ENCODE results near the gene STK31. TPM values are rescaled to one million over a fixed set of nuclear protein-coding genes. Genes with fewer than 3 reads are reported as not detected.

STK31 gene
- total and polyA plus RNA-seq, 8 donors, result 0.28 to 1.2 (median 0.71) TPM

- H3K9me3 ChIP-seq, result no peaks in the 10 kb centered on the region
- H3K27me3 ChIP-seq, result no peaks in the 10 kb centered on the region
- ATAC-seq, result no peak
- intact Hi-C loops (cut with DNase I), result no loop called here
- no peaks in the 10 kb centered on the region for H3K4me1 ChIP-seq
- no peak for FAIRE-seq
- H3K36me3 ChIP-seq, result no peaks in the 10 kb centered on the region
- H3K4me3 ChIP-seq, result no peak overlapping the region
- H3K27ac ChIP-seq, result no peak overlapping the region
- DNase-seq, result no peak
- no peak for TF ChIP-seq CTCF (IDR thresholded peaks at IDR 0.05)
Measured at GRCh38 chr7:23791721-23792120, 81.7 kb downstream of the STK31 start.

GRCh38 chr7:23802720-23803397 is 92.8 kb downstream of the STK31 start:
- no peak overlapping the region for H3K4me3 ChIP-seq
- no peak for TF ChIP-seq CTCF (IDR thresholded peaks at IDR 0.05)
- DNase-seq (no peak), ATAC-seq (peak in 1 of 4 donors; percentile 38), FAIRE-seq (no peak)
- H3K9me3 ChIP-seq, result no peaks in the 10 kb centered on the region
- 68 to 71% methylated on average over 4 of the region's 4 CpGs for WGBS, 2 donors
- intact Hi-C loops (cut with DNase I), result no loop called here
- no peaks in the 10 kb centered on the region for H3K36me3 ChIP-seq
- no peak overlapping the region for H3K27ac ChIP-seq
- H3K4me1 ChIP-seq, result no peaks in the 10 kb centered on the region
- H3K27me3 ChIP-seq, result no peaks in the 10 kb centered on the region

- Histone ChIP-seq H3K27me3 (no peaks in the 10 kb centered on the region), H3K27ac (no peak overlapping the region), H3K9me3 (no peaks in the 10 kb centered on the region), H3K36me3 (no peaks in the 10 kb centered on the region), H3K4me3 (no peak overlapping the region), H3K4me1 (no peaks in the 10 kb centered on the region)
- 59 to 68% methylated on average over 1 of the region's 1 CpG for WGBS, 2 donors
- ATAC-seq (peak in 1 of 4 donors; percentile 12), DNase-seq (no peak), FAIRE-seq (no peak)
- intact Hi-C loops (cut with DNase I), result no loop called here
- TF ChIP-seq CTCF (IDR thresholded peaks at IDR 0.05), result no peak
Measured at GRCh38 chr7:23804707-23805106, 94.7 kb downstream of the STK31 start.

- intact Hi-C loops (cut with DNase I), result no loop called here
- H3K9me3 ChIP-seq, result no peaks in the 10 kb centered on the region
- no peak overlapping the region for H3K27ac ChIP-seq
- ATAC-seq, result no peak
- TF ChIP-seq CTCF (IDR thresholded peaks at IDR 0.05), result no peak
- H3K36me3 ChIP-seq, result no peaks in the 10 kb centered on the region
- no peaks in the 10 kb centered on the region for H3K27me3 ChIP-seq
- 78 to 85% methylated on average over 3 of the region's 3 CpGs for WGBS, 2 donors
- no peaks in the 10 kb centered on the region for H3K4me1 ChIP-seq
- FAIRE-seq, result no peak
- no peak for DNase-seq
- no peak overlapping the region for H3K4me3 ChIP-seq
Measured at GRCh38 chr7:23808421-23808820, 98.4 kb downstream of the STK31 start.

GRCh38 chr7:23810099-23810498 is 100.1 kb downstream of the STK31 start:
- FAIRE-seq (no peak), DNase-seq (no peak), ATAC-seq (no peak)
- intact Hi-C loops (cut with DNase I), result no loop called here
- Histone ChIP-seq H3K4me3 (no peak overlapping the region), H3K27ac (no peak overlapping the region), H3K4me1 (no peaks in the 10 kb centered on the region), H3K27me3 (no peaks in the 10 kb centered on the region), H3K9me3 (no peaks in the 10 kb centered on the region), H3K36me3 (no peaks in the 10 kb centered on the region)
- TF ChIP-seq CTCF (IDR thresholded peaks at IDR 0.05), result no peak
- 65 to 71% methylated on average over 1 of the region's 1 CpG for WGBS, 2 donors
